ENCODE results near the gene KLK10.

The KLK10 gene, protein sequence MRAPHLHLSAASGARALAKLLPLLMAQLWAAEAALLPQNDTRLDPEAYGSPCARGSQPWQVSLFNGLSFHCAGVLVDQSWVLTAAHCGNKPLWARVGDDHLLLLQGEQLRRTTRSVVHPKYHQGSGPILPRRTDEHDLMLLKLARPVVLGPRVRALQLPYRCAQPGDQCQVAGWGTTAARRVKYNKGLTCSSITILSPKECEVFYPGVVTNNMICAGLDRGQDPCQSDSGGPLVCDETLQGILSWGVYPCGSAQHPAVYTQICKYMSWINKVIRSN

DNA sequence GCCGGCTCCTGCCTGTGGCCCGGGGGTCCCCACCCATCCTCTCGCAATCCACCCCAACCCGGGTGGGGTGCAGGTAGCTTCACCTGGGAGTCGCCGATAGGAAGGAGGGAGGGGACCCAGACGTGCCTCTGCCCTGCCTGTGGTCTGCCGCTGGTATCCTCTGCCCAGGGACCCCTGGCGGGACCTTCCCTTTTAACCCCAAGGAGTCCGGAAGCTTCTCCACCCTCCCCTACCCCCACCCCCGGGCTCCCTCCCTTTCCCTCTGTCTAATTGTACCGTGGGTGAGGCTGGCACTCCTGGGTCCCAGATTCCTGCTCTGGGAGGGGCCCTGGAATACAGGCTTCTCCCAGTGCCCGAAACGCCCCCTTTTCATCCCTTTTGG lies at the start of gene KLK10:
TSS of gene KLK10 (minus strand) at position 166 of the 382 bp plus-strand sequence. CDS start 579 bp downstream, outside the sequence.
- DNase-seq (ENCODE audit: low read depth) = no peak

DNA sequence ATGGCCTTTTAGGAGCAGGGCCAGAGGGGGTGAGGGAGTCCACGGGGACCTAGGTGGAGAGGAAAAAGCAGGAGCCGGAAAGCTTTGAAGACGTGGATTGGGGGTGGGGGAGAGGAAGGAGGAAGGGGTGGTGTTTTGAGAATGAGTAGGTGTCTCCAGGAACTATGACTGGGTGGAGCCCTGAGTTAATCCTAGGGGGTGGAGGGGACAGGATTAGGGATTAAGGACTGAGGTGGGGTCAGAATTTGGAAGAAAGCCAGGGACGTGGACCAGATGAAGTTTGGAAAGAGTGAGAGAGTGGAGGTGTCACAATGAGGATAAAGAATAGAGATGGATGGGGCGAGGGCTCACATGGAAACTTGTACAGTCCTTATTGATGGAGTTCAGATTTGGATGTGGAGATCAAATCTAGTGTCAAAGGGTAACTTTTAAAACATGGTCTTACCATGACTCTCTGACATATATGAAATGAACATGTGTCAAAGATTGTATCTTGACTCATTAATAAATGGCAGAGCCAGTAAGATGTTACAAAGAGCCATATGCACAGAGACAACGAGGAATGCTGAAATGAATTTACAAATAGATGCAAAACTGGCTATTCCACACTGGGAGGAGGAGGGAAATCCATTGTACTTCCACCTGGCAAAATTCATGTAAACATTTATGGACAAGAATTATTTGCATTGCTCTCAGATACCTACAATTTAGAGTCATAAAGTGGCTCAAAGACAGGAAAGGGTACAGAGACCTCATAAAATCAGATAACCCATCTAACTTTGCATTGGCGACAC lies 47.1 kb upstream of the KLK10 start:
- DNase-seq (ENCODE audit: low read depth) = no peak

DNA sequence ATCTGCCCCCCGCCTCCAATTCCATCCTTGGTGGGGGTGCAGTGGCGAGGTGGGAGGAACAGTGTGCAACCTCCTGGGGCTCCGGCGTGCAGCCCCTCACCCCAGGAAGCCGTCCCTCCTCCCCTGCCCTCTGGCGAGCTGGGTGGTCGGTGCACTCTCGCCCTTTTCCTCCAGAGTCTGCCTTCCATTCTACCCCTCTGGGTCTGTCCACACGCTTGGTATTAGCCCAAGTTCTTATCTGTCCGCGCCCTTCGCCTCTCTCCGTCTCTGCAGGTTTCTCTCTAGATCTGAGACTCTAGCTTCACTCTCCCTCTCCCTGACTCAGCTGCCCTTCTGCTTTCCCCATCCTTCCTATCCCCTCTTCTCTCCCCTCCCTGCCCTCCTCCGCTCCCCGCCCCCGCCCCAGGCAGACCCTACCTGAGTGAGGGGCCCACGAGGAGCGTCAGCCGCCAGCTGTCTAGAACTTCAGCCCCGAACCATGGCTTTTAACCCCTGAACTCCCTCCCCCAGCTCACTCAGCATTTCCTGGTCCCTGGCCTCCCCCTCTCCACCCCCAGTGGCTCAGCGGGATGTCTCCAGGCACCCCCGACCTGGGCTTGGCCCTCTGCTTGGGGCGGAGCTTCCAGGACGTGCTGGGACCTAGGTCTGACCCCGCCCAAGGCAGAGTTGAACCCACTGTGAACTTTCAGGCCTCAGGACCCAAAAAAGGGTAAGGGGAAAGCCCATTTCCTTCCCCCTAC lies 45.9 kb upstream of the KLK10 start:
- no peak for DNase-seq (ENCODE audit: low read depth)

DNA sequence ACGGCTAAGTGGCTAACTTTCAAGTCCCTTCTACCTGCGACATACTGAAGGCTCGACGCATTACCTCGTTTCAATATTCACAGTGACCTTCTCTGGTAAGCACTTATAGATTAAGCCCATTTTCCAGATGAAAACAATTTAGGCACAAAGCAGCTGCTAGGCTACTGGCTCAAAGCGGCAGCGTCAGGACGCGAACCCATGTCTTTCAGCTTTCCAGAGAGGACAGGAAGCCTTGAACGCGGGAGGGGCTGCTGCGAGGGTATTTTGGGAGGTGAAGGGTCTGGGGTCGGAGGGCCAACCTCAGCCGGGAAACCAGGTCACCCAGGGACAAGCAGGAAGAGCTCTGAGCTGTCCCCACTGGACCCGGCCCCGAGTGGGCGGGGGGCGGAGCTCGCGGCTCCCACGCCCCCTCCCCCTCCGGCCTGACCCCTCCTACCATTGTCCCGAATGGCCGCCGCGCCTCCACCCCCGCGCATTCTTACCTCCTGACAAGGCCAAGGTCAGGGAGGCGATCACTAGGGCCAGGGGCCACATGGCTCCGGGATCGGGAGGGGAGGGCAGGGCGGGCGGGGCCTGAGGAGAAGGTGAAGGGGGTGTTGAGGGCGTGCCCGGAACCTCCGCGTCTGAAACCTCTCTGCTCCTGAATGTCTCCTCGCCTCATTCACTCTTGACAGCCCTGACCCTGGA lies 45.2 kb upstream of the KLK10 start, which contains the start of gene KLK13:
TSS of gene KLK13 (minus strand) at position 559 of the 687 bp plus-strand sequence. CDS start at position 534, 25 bp downstream.
- DNase-seq (ENCODE audit: low read depth) = no peak

DNA sequence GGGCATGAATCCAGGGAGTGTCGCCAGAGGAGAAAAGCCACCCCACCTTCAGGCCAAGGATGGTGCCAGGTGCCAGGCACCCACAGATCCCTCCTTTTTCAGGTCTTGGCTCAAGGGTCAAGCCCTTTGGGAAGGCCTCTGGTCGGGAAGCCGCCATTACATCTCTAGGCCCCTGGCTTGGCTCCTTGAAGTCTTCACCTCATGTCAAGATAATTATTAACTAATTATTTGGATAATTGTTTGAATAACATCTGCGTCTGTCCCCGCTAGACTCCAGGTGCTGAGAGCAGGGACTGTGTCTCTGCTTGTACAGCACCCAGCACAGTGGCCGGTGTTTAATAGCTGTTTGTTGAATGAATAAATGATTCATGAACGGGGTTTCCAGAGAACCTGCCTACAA lies 44.2 kb upstream of the KLK10 start:
- DNase-seq (ENCODE audit: low read depth) = no peak

DNA sequence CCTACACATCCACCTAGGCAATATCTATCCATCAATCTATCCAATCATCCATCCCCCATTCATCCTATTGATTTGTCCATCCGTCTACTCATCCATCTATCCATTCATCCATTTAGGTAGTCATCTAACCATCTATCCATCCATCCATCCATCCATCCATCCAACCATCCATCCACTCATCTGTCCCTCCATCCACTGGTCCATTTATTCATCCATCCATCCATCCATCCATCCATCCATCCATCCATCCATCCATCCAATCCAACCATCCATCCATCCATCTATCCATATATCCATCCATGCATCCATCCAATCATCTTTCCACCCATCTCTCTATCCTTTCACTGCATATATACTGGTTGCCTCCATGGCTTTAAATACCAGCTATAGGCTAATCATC lies 41.5 kb upstream of the KLK10 start:
- DNase-seq (ENCODE audit: low read depth) = no peak

DNA sequence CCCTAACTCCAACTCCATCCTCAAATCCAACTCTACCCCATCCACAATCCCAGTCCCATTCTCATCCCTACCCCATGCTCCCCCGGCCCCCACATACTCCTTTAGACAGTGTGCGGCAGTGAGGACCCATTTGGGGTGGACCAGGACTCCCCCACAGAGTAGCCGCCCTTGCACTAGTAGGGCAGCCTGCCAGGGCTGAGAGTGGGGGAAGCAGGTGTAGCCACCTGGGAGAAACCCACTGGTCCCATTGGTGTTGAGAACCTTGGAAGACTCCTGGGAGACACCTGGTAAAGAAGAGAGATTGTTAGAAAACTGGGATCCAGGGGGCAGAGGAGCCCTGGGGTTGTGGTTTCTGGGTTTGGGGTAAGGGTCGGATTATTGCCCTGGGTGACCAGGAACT lies 40.8 kb upstream of the KLK10 start:
- DNase-seq (ENCODE audit: low read depth) = no peak

DNA sequence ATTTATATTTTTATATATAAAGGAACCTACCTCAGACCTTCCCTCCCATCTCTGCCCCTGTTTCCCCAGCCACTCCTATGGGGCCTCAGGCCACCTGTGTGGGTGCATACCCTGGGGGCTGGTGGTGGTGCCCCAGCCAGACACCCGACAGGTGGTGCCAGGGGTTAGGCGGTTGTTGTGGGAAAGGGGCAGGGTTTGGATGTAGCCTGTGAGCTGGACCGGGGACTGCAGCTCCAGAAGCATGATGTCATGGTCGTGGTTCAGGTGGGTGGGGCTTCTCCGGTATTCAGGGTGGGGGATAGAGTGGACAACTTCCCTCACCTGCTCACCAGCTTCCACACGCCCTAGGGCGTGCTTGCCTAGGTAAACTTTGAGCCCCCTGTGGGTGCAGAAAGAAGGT lies 40.2 kb upstream of the KLK10 start:
- DNase-seq (ENCODE audit: low read depth) = no peak

DNA sequence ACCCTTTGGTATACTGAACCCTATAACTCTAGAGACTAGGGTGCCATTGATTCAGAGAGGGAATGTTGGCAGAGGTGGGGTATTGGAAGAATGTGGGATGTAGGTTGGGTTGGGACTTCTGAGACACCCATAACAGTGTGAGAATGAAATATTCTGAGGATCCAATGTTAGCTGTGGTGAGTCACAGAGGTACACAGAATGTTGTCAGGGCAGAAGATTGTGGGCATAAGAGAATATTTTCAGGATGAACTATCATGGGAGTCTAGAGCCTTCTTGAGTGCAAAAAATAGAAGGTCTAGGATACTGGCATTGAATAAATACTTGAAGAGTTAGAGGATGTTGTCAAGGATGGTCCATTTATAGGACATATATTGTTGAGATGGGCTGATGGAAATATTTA lies 36.4 kb upstream of the KLK10 start:
- DNase-seq (ENCODE audit: low read depth) = no peak

DNA sequence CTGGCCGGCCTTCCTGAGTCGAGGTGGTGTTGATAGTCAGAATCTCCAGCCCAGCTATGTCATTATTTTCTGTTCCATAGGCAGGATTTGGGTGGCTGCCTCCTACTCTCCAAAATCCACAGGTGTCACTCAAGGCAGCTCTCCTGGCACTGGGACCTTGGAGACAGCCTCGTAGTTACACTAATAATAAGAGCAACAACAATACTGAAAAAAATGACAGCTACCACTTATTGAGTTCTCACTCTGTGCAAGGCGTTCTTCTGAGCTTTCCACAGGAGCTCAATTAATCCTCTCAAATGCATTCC lies 27.5 kb upstream of the KLK10 start:
- no peak for DNase-seq (ENCODE audit: low read depth)

DNA sequence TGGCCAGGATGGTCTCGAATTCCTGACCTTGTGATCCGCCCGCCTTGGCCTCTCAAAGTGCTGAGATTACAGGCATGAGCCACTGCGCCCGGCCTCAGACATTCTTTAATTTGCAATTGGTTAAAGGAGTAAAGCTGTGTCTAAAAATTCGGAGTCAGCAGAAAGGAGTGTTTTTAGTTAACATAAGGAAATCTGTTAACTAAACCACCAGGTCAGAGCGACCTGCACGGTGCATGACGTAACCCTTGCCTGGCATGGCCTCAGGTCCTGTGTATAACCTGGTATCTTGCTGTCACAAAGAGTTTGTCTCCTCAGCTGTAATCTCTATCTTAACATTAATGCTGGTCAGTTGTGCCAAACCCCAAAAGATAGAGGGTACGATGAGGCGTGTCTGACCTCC lies 24.8 kb upstream of the KLK10 start:
- DNase-seq (ENCODE audit: low read depth) = no peak

DNA sequence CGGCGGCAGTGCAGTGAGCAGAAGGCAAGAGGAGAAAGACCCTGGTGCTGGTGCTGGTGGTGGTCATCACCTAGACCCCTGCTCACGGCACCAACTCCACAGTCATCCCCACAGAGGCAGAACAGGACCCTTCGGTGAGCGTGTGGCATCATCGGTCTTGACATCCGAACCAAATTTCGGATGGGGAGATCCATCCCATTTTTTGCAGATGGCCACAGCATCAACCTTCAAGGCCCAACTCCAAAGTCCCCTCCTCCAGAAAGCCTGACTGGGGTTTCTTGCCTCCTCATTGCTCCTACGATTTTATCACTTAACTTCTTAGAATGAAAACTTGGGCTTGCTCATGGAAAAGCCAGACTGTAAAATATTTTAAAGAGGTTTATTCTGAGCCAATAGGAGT lies 24.0 kb upstream of the KLK10 start:
- DNase-seq (ENCODE audit: low read depth) = no peak

DNA sequence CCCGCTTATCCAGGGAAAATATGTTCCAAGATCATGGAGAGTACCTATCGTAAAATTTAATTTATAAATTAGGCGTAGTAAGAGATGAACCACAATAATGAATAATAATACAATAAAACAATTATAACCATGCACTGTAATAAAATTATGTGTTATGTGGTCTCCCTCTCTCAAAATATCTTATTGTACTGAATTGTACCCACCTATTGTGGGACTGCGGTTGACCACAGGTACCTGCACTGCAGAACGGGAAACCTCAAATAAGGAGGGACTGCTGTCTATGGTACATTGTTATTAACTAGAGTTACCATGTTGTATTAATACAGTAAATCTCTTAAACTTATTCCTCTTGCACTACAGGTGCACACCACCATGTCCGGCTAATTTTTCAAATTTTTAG lies 20.6 kb upstream of the KLK10 start:
- no peak for DNase-seq (ENCODE audit: low read depth)

DNA sequence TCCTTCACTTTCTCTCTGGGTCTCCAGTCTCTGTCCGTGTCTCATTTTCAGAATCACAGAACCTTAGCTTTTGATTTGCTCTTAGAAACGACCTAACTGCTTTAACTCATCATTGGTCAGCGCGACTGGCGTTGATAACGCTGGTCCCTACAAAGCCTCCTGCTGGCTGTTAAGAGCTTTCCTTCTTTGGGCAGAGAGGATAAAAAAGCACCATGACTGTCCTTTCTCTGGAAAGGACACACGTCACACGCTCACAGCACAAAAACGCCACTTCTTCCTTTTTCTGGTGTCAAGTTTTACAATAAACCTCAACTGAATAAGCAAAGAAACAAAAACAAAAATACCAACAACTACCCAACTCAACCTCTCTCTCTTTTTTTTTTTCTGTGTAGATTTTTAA lies 17.0 kb upstream of the KLK10 start:
- no peak for DNase-seq (ENCODE audit: low read depth)

DNA sequence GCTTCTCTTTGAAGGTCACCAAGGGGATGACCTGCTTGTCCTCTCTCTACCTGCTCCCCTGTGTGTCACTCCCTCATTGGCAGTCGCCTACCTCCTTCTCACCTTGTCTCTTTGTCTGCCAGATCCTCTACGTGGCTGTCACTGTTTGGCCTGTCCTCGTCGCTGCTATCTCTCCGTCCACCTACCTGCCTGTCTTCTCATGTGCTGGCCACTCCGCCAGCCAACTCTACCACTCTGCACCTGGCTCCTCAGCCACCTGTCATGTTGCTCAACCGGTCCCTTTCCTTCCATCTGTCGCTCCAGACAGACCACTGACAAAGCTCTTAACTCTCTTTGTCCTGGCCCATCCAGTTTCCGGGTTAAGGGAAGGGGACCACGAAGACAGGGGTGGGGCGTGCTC lies 15.2 kb upstream of the KLK10 start, which contains the start of gene KLK12:
TSS of gene KLK12 (minus strand) at position 299 of the 400 bp plus-strand sequence. CDS start 381 bp downstream, outside the sequence.
- no peak for DNase-seq (ENCODE audit: low read depth)

DNA sequence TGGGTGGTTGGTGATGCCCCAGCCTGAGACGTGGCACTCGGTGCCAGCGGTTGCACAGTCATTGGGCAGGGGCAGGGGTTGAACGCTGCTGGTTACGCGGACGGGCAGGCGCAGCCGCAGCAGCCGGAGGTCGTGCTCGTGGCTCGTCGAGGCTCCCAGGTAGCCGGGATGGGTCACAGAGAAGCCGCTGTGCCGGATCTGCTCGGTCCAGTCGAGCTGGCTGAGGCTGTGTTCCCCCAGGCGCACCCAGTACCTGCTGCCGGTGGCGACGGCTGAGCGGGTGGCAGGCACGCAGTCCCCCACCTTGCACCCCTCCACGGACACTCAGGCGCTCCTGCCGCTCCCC lies 12.3 kb upstream of the KLK10 start:
- DNase-seq (ENCODE audit: low read depth) = no peak

DNA sequence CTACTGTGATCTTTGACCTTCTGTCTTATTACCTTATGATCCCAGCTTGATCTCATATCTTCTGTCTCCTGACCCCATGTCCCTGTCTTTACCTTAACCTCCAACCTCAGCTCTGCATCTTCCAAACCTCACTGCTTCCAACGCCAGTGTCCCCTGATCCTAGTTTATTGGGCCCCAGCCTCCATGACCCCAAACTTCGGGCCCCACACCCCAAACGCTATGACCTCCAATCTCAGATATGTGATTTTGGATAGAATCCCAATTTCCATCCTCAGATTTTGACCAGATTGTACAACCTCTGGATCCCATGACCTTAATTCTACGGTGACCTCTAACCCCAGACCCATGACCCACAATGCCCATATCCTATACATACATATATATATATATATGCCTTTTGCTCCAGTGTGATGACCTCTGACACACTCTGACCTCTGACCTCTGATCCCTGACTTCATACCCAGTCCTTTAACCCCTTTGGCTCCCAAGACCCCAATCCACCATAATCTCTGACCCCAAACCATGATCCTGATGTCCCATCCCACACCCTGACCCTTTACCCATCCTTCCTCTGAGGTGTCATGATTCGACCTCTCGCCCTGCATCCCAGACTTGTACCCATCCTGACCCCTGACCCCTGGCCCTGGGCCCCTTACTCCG lies 11.8 kb upstream of the KLK10 start:
- DNase-seq (ENCODE audit: low read depth) = no peak

DNA sequence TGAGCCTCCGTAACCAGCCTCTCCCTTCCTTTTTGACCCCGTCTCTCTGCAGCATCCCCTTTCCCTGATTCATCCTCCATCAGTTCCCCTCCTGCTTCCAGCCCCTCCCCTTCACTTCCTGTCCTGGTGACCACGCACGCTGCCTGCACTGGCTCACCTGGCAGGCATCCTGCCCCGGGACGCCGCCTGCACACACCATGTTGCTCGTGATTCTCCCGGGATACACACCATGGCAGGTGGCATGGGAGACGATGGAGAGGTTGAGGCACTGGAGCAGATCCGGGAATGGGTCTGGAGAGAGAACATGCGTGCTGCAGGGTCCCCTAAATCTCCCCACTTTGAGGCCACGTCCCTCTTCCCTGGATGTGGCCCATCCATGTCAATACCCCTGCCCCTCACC lies 11.1 kb upstream of the KLK10 start:
- DNase-seq (ENCODE audit: low read depth) = no peak

DNA sequence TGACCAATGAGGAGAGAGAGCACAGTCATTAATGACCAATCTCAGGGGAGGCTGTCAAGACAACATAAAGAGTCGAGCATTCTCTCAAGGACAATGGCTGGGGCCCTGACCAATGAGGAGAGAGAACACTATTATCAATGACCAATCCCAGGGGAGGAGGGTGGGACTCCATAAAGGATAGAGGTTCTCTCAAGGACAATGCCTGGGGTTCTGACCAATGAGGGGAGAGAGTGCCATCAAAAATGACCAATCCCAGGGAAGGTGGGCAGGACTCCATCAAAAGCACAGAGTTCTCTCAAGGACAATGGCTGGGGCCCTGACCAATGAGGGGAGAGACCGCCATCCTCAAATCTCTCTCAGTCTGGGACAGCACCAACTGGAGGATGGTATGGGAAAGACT lies 10.2 kb upstream of the KLK10 start:
- no peak for DNase-seq (ENCODE audit: low read depth)

DNA sequence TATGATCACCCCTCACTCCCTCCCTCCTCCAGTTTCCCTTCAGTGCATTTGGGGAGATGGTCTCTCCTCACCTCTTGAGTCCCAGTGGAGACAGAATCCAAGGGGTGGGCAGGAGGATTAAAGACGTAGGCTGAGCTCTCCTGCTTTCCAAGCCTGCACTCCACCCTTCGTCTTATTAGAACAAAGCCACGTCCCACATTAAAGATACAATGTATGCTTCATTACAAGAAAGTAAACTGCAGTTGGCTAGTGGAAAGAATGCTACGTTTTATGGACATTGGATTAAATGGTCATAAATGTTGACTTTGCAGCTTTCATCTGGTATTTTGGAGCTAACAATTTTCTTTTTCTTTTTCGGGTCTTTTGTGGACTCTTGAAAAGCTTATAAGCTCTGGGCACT lies 8.4 kb upstream of the KLK10 start:
- no peak for DNase-seq (ENCODE audit: low read depth)

DNA sequence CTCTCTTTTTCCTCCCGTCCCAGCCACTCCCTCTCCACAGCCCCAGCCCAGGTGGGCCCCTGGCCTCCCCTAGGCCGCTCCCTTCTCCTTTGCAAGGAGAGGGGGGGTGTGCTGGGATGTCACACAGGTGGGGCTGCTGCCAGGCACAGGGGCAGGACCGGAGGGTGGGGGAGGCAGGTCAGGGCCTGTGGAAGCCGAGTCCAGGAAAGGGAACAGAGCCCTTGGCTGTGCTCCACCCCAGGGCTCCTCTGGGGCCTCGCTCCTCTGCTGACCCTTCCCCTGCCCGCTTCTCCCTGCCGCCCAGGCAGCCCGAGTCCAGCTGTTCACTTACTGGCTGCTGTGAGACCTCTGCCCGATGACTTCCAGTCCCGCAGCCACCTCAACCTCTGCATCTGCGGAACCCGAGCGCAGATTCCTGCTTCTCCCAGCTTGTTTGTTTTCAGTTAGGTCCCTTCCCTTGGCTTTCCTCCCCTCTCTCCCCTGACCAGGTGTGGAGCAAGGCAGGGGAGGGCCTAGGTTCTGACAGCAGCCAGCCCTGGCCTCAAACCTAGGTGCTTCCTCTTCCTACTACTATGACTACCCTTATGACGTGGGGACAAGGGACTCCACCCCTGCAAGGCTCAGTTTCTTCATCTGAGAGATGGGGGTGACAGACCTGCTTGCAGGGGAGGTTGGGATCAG lies 7.8 kb upstream of the KLK10 start:
- no peak for DNase-seq (ENCODE audit: low read depth)

DNA sequence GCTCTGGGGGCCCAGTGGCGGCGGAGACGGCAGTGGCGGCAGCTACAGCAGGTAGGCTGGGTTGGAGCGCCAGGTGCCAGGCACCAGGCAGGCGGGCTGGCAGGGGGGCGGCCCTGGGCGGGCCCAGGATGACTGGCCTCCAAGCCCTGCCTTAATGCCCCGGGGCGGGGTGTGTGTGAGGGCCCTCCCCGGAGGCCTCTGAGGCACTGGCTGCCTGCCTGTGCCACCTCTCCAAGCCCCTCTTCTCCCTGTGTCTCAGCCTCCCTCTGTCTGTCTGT lies 7.0 kb upstream of the KLK10 start, which contains the start of gene KLK11:
TSS of gene KLK11 (minus strand) at position 63 of the 278 bp plus-strand sequence. CDS start 985 bp downstream, outside the sequence.
- DNase-seq (ENCODE audit: low read depth) = no peak
